Liver (tissue), 9 donors: ENCODE data around the gene COL9A3. TPM values are rescaled to one million over a fixed set of nuclear protein-coding genes. Genes with fewer than 3 reads are reported as not detected.

Experiments
- DNase-seq: peaks from one replicate; pipeline ENCODE4 v3.0.0-alpha.2; 2017; ENCODE audit warnings: low spot score
- H3K27ac ChIP-seq, 2 donors: one replicate each; pipeline ENCODE4 v1.7.0; 2013; ENCODE audit warnings: inconsistent platforms in 2 of 2, low read length in 2 of 2, control low read depth in 1 of 2, low read depth in 1 of 2, mild to moderate bottlenecking in 1 of 2
- H3K27me3 ChIP-seq, 4 donors: one replicate each; pipeline versions ENCODE4 v1.6.1 to v1.7.0; 2013; ENCODE audit warnings: low read length in 3 of 4, inconsistent platforms in 1 of 4, mild to moderate bottlenecking in 1 of 4, moderate library complexity in 1 of 4; ENCODE audit not compliant: control insufficient read depth in 4 of 4, insufficient read depth in 4 of 4
- H3K36me3 ChIP-seq, 4 donors: one replicate each; pipeline versions ENCODE4 v1.6.1 to v1.7.0; 2013; ENCODE audit warnings: low read length in 3 of 4, mild to moderate bottlenecking in 3 of 4, low read depth in 1 of 4, moderate library complexity in 1 of 4; ENCODE audit not compliant: control insufficient read depth in 4 of 4, insufficient read depth in 3 of 4
- H3K4me1 ChIP-seq, 4 donors: one replicate each; pipeline versions ENCODE4 v1.6.1 to v1.7.0; 2013; ENCODE audit warnings: low read length in 3 of 4, mild to moderate bottlenecking in 3 of 4, moderate library complexity in 1 of 4; ENCODE audit not compliant: control insufficient read depth in 4 of 4, insufficient read depth in 4 of 4
- H3K4me3 ChIP-seq, 3 donors: one replicate each; pipeline versions ENCODE4 v1.6.1 to v1.7.0; 2013; ENCODE audit warnings: low read length in 3 of 3, control low read depth in 1 of 3, low read depth in 1 of 3, mild to moderate bottlenecking in 1 of 3
- H3K9ac ChIP-seq, 2 donors: one replicate each; pipeline ENCODE4 v1.7.0; 2013; ENCODE audit warnings: low read length in 2 of 2, mild to moderate bottlenecking in 2 of 2, moderate library complexity in 2 of 2, control low read depth in 1 of 2, low read depth in 1 of 2
- H3K9me3 ChIP-seq, 4 donors: one replicate each; pipeline versions ENCODE4 v1.6.1 to v1.7.0; 2013; ENCODE audit warnings: low read length in 3 of 4; ENCODE audit not compliant: control insufficient read depth in 4 of 4
- EGR1 ChIP-seq, 2 donors: IDR thresholded peaks; 2 replicates each; pipeline ENCODE4 v1.6.1; 2016 to 2018; ENCODE audit warnings: antibody characterized with exemption in 2 of 2, low read depth in 2 of 2
- FOXA1 ChIP-seq: IDR thresholded peaks from 2 replicates; pipeline ENCODE4 v1.6.1; 2016; ENCODE audit warnings: antibody characterized with exemption
- FOXA2 ChIP-seq: IDR thresholded peaks from 2 replicates; pipeline ENCODE4 v1.6.1; 2016; ENCODE audit warnings: antibody characterized with exemption
- GABPA ChIP-seq, 2 donors: IDR thresholded peaks in 1 of 2; conservative IDR thresholded peaks in 1 of 2; 2 replicates each; pipeline ENCODE4 v1.6.1; 2016; ENCODE audit warnings: antibody characterized with exemption in 2 of 2, mild to moderate bottlenecking in 1 of 2, moderate library complexity in 1 of 2
- HNF4A ChIP-seq, 2 donors: conservative IDR thresholded peaks; 2 replicates each; pipeline ENCODE4 v1.6.1; 2016; ENCODE audit warnings: antibody characterized with exemption in 2 of 2, mild to moderate bottlenecking in 2 of 2
- HNF4G ChIP-seq: IDR thresholded peaks from 2 replicates; pipeline ENCODE4 v1.6.1; 2016; ENCODE audit warnings: antibody characterized with exemption
- JUND ChIP-seq, 2 donors: IDR thresholded peaks; 2 replicates each; pipeline ENCODE4 v1.6.1; 2016; ENCODE audit warnings: antibody characterized with exemption in 2 of 2
- RAD21 ChIP-seq, 2 donors: IDR thresholded peaks; 2 replicates each; pipeline ENCODE4 v1.6.1; 2016; ENCODE audit warnings: antibody characterized with exemption in 2 of 2, mild to moderate bottlenecking in 2 of 2
- RXRA ChIP-seq, 2 donors: IDR thresholded peaks; 2 replicates each; pipeline ENCODE4 v1.6.1; 2017 to 2018; ENCODE audit warnings: antibody characterized with exemption in 2 of 2, mild to moderate bottlenecking in 1 of 2
- SP1 ChIP-seq: IDR thresholded peaks from 2 replicates; pipeline ENCODE4 v1.6.1; 2018; ENCODE audit warnings: antibody characterized with exemption, mild to moderate bottlenecking
- WGBS: extraction: QIAGEN DNeasy Blood & Tissue Kit; methylation state at CpG from one replicate; pipeline ENCODE4 v1.1.7; 2013; 5-methylcytosine and 5-hydroxymethylcytosine counted together
- polyA plus RNA-seq, 2 donors: library from polyadenylated mRNA; stranded (reverse) in 1 of 2; unstranded in 1 of 2; fragments of 200-250 nt in 1 of 2; fragments of >200 nt in 1 of 2; fragmentation: Nextera tagmentation in 1 of 2; extraction: Ambion mirVana in 1 of 2; gene quantifications; one replicate each; pipeline versions ENCODE4 v1.2.1 to v1.2.3, GENCODE V29; 2013 to 2015
- total RNA-seq, 2 donors: library from RNA; depleted of rRNA; stranded (reverse); fragments of >200 nt; gene quantifications; one replicate each; pipeline ENCODE4 v1.2.3, GENCODE V29; 2014
- TF ChIP-seq, protein P1 (sequence below): IDR thresholded peaks from 2 replicates; pipeline ENCODE4 v1.6.1; 2016; ENCODE audit warnings: antibody characterized with exemption, mild to moderate bottlenecking
- TF ChIP-seq, protein P2 (sequence below): fragments of 150-350 bp; IDR thresholded peaks from 2 replicates; pipeline ENCODE4 v1.5.1; 2017; ENCODE audit warnings: improper control_type of control experiment, low read depth, low read length; ENCODE audit not compliant: missing input control
- TF ChIP-seq, protein P3 (sequence below): IDR thresholded peaks from 2 replicates; pipeline ENCODE4 v1.6.1; 2016; ENCODE audit warnings: antibody characterized with exemption
- donor health status: healthy.
- donor health status: healthy.
- donor health status: healthy.
- donor health status: healthy.
- donor health status: healthy.

The COL9A3 gene
- total and polyA plus RNA-seq, 4 donors, result 0.92 to 2.0 (median 1.1) TPM

DNA sequence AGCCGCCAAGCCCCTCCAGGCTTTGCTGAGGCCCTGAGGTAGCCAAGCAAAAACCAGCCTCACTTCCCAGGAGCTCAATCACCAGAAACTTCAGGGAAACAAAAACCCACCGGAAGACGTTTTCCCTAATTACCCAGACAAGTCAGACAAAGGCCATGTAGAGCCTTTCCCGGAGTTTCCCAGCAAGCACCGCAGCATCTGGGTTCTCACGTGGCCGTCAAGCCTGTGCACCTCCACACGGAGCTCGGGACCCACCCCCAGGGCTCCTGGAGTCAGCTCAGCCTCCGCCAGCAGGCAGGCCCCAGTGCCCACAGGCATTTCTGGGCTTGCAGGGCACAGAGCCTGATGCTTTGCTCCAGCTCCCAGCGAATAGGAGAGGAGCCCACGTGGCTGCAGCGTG lies 30.7 kb upstream of the COL9A3 start:
- 72% methylated on average over 13 of the region's 13 CpGs for WGBS
- no peak overlapping the region for H3K9ac ChIP-seq
- H3K36me3 ChIP-seq, result no peaks in the 10 kb centered on the region
- no peak overlapping the region for H3K4me3 ChIP-seq
- DNase-seq, result no peak
- no peak overlapping the region for H3K27ac ChIP-seq
- peaks cover 0 to 1% (median under 1%) of the 10 kb centered on the region in 4 donors for H3K4me1 ChIP-seq
- TF ChIP-seq JUND (IDR thresholded peaks at IDR 0.05) (no peak), HNF4A (conservative IDR thresholded peaks at IDR 0.05) (no peak), FOXA2 (no peak), RAD21 (IDR thresholded peaks at IDR 0.05) (no peak), SP1 (no peak)
- TF ChIP-seq, protein P1, sequence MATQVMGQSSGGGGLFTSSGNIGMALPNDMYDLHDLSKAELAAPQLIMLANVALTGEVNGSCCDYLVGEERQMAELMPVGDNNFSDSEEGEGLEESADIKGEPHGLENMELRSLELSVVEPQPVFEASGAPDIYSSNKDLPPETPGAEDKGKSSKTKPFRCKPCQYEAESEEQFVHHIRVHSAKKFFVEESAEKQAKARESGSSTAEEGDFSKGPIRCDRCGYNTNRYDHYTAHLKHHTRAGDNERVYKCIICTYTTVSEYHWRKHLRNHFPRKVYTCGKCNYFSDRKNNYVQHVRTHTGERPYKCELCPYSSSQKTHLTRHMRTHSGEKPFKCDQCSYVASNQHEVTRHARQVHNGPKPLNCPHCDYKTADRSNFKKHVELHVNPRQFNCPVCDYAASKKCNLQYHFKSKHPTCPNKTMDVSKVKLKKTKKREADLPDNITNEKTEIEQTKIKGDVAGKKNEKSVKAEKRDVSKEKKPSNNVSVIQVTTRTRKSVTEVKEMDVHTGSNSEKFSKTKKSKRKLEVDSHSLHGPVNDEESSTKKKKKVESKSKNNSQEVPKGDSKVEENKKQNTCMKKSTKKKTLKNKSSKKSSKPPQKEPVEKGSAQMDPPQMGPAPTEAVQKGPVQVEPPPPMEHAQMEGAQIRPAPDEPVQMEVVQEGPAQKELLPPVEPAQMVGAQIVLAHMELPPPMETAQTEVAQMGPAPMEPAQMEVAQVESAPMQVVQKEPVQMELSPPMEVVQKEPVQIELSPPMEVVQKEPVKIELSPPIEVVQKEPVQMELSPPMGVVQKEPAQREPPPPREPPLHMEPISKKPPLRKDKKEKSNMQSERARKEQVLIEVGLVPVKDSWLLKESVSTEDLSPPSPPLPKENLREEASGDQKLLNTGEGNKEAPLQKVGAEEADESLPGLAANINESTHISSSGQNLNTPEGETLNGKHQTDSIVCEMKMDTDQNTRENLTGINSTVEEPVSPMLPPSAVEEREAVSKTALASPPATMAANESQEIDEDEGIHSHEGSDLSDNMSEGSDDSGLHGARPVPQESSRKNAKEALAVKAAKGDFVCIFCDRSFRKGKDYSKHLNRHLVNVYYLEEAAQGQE, result no peak
- H3K9me3 ChIP-seq, result no peaks in the 10 kb centered on the region
- H3K27me3 ChIP-seq, result no peaks in the 10 kb centered on the region

DNA sequence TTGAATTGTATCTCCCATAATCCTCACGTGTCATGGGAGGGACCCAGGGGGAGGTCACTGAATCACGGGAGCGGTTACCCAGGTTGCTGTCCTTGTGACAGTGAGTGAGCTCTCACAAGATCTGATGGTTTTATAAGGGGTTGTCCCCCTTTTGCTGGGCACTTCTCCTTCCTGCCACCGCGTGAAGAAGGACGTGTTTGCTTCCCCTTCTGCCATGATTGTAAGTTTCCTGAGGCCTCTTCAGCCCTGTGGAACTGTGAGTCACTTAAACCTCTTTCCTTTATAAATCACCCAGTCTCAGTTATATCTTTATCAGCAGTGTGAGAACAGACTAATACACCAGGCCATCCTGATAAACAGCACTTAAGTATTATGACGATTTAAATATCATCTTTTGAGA lies 29.5 kb upstream of the COL9A3 start:
- H3K4me3 ChIP-seq, result no peak overlapping the region
- no peaks in the 10 kb centered on the region for H3K36me3 ChIP-seq
- no peaks in the 10 kb centered on the region for H3K27me3 ChIP-seq
- DNase-seq, result no peak
- no peaks in the 10 kb centered on the region for H3K9me3 ChIP-seq
- TF ChIP-seq RXRA (IDR thresholded peaks at IDR 0.05) (no peak), HNF4G (no peak), FOXA1 (no peak), JUND (IDR thresholded peaks at IDR 0.05) (no peak)
- TF ChIP-seq, protein P2, sequence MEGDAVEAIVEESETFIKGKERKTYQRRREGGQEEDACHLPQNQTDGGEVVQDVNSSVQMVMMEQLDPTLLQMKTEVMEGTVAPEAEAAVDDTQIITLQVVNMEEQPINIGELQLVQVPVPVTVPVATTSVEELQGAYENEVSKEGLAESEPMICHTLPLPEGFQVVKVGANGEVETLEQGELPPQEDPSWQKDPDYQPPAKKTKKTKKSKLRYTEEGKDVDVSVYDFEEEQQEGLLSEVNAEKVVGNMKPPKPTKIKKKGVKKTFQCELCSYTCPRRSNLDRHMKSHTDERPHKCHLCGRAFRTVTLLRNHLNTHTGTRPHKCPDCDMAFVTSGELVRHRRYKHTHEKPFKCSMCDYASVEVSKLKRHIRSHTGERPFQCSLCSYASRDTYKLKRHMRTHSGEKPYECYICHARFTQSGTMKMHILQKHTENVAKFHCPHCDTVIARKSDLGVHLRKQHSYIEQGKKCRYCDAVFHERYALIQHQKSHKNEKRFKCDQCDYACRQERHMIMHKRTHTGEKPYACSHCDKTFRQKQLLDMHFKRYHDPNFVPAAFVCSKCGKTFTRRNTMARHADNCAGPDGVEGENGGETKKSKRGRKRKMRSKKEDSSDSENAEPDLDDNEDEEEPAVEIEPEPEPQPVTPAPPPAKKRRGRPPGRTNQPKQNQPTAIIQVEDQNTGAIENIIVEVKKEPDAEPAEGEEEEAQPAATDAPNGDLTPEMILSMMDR, result no peak
- H3K9ac ChIP-seq, result no peak overlapping the region
- 76% methylated on average over 7 of the region's 7 CpGs for WGBS
- no peak overlapping the region for H3K27ac ChIP-seq
- peaks cover 0 to 3% (median 1%) of the 10 kb centered on the region in 4 donors for H3K4me1 ChIP-seq

DNA sequence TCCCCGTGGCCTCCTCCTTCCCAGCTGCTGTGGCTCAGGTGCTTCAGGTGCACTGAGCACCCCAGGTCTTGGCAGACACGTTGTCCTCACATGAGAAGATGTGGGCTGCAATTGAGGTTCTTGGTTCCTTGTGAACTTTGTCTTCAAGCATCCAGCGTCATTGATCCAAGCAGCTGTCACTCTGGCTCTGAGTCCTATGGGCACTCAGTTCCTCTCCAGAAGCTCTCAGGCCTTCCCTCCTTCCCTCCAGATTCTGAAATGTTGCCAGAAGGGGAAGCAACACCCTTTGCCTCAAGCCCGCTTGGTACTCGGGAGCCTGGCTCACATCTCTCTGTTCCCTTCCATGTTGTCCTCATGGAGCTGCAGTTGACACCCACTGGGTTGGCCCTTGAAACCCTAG lies 29.0 kb upstream of the COL9A3 start:
- Histone ChIP-seq H3K27ac (no peak overlapping the region), H3K36me3 (no peaks in the 10 kb centered on the region), H3K4me1 (peaks cover 0 to 3% (median 1%) of the 10 kb centered on the region in 4 donors), H3K4me3 (no peak overlapping the region), H3K27me3 (no peaks in the 10 kb centered on the region), H3K9ac (no peak overlapping the region), H3K9me3 (no peaks in the 10 kb centered on the region)
- DNase-seq, result no peak
- 76% methylated on average over 5 of the region's 5 CpGs for WGBS
- TF ChIP-seq, protein P1, result no peak
- TF ChIP-seq HNF4A (conservative IDR thresholded peaks at IDR 0.05), result no peak
- no peak for TF ChIP-seq RAD21 (IDR thresholded peaks at IDR 0.05)
- TF ChIP-seq, protein P2, result no peak
- TF ChIP-seq FOXA1, result no peak
- TF ChIP-seq GABPA (IDR thresholded peaks at IDR 0.05 in 1 of 2, conservative IDR thresholded peaks at IDR 0.05 in 1 of 2), result no peak
- TF ChIP-seq FOXA2, result no peak
- TF ChIP-seq, protein P3, sequence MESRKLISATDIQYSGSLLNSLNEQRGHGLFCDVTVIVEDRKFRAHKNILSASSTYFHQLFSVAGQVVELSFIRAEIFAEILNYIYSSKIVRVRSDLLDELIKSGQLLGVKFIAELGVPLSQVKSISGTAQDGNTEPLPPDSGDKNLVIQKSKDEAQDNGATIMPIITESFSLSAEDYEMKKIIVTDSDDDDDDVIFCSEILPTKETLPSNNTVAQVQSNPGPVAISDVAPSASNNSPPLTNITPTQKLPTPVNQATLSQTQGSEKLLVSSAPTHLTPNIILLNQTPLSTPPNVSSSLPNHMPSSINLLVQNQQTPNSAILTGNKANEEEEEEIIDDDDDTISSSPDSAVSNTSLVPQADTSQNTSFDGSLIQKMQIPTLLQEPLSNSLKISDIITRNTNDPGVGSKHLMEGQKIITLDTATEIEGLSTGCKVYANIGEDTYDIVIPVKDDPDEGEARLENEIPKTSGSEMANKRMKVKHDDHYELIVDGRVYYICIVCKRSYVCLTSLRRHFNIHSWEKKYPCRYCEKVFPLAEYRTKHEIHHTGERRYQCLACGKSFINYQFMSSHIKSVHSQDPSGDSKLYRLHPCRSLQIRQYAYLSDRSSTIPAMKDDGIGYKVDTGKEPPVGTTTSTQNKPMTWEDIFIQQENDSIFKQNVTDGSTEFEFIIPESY, result no peak
- TF ChIP-seq EGR1 (IDR thresholded peaks at IDR 0.05; ENCODE audit: low read depth in 2 of 2), result no peak
- no peak for TF ChIP-seq JUND (IDR thresholded peaks at IDR 0.05)
- no peak for TF ChIP-seq SP1
- no peak for TF ChIP-seq RXRA (IDR thresholded peaks at IDR 0.05)
